Suprapubic skin (tissue), 3 donors: ENCODE data around the gene SPOCK1.

Experiments
- CTCF ChIP-seq, 2 donors: fragments of 200-600 bp in 1 of 2; fragments of 450-650 bp in 1 of 2; sonication (generic) in 1 of 2; IDR thresholded peaks; one replicate each; pipeline ENCODE4 v1.5.1; 2016 to 2019; ENCODE audit warnings: antibody characterized with exemption in 2 of 2, mild to moderate bottlenecking in 1 of 2, moderate library complexity in 1 of 2
- EP300 ChIP-seq: sonication (generic); formaldehyde crosslinking; IDR thresholded peaks from one replicate; pipeline ENCODE4 v1.6.1; 2017; ENCODE audit warnings: antibody characterized with exemption
- POLR2A ChIP-seq, 2 donors: fragments of 450-650 bp; IDR thresholded peaks; one replicate each; pipeline ENCODE4 v1.6.1; 2017; ENCODE audit warnings: antibody characterized with exemption in 2 of 2, mild to moderate bottlenecking in 2 of 2, moderate library complexity in 2 of 2

- no peak for TF ChIP-seq CTCF (IDR thresholded peaks at IDR 0.05)
- no peak for TF ChIP-seq EP300
- TF ChIP-seq POLR2A (IDR thresholded peaks at IDR 0.05), result no peak
Observed at GRCh38 chr5:137521246-137521645, 22.1 kb upstream of the SPOCK1 start.
